GM21515 (cell line): ENCODE data around the gene GOLT1B.

ENCODE experiments used
- ATAC-seq: cut with Tn5 transposase; IDR thresholded peaks from one replicate; pipeline ENCODE4 v1.9.1; 2021; ENCODE audit not compliant: unreplicated experiment

GOLT1B gene

GRCh38 chr12:21561158-21561557, 59.6 kb downstream of the GOLT1B start:
- no peak for ATAC-seq

GRCh38 chr12:21562859-21563258, 61.3 kb downstream of the GOLT1B start:
- no peak for ATAC-seq

GRCh38 chr12:21566223-21566906, 64.8 kb downstream of the GOLT1B start:
- no peak for ATAC-seq

- no peak for ATAC-seq
These were observed 65.4 kb downstream of the GOLT1B start for GRCh38 chr12:21566907-21567394.
